MG63 (cell line): ENCODE data around the gene SCAF4. TPM values are rescaled to one million over a fixed set of nuclear protein-coding genes. Genes with fewer than 3 reads are reported as not detected.
"Not testable (repeated sequence)": the region's sequence is repeated elsewhere in the genome, so short reads cannot be mapped to it uniquely, and the experiment has no call there.

Source experiments
- DNase-seq: peaks from one replicate; pipeline ENCODE4 v3.0.0-alpha.2; 2020
- H3K27me3 ChIP-seq: fragments of 250-450 bp; sonication (Bioruptor Pico); 2 replicates; pipeline ENCODE4 v1.5.1; 2020; ENCODE audit warnings: mild to moderate bottlenecking, moderate library complexity
- H3K36me3 ChIP-seq: fragments of 250-450 bp; sonication (Bioruptor Pico); 2 replicates; pipeline ENCODE4 v1.5.1; 2020; ENCODE audit warnings: mild to moderate bottlenecking, moderate library complexity
- H3K4me3 ChIP-seq: fragments of 250-450 bp; sonication (Bioruptor Pico); 2 replicates; pipeline ENCODE4 v1.5.1; 2020; ENCODE audit warnings: mild to moderate bottlenecking, moderate library complexity
- H3K9me3 ChIP-seq: fragments of 250-450 bp; sonication (Bioruptor Pico); 2 replicates; pipeline ENCODE4 v1.5.1; 2020; ENCODE audit warnings: mild to moderate bottlenecking, moderate library complexity
- total RNA-seq: library from RNA; depleted of rRNA; stranded (reverse); fragments of >200 nt; shearing (Covaris generic); gene quantifications from 2 replicates; pipeline ENCODE4 v1.2.3, GENCODE V29; 2014; ENCODE audit warnings: low replicate concordance; rRNA removed

The SCAF4 gene, protein sequence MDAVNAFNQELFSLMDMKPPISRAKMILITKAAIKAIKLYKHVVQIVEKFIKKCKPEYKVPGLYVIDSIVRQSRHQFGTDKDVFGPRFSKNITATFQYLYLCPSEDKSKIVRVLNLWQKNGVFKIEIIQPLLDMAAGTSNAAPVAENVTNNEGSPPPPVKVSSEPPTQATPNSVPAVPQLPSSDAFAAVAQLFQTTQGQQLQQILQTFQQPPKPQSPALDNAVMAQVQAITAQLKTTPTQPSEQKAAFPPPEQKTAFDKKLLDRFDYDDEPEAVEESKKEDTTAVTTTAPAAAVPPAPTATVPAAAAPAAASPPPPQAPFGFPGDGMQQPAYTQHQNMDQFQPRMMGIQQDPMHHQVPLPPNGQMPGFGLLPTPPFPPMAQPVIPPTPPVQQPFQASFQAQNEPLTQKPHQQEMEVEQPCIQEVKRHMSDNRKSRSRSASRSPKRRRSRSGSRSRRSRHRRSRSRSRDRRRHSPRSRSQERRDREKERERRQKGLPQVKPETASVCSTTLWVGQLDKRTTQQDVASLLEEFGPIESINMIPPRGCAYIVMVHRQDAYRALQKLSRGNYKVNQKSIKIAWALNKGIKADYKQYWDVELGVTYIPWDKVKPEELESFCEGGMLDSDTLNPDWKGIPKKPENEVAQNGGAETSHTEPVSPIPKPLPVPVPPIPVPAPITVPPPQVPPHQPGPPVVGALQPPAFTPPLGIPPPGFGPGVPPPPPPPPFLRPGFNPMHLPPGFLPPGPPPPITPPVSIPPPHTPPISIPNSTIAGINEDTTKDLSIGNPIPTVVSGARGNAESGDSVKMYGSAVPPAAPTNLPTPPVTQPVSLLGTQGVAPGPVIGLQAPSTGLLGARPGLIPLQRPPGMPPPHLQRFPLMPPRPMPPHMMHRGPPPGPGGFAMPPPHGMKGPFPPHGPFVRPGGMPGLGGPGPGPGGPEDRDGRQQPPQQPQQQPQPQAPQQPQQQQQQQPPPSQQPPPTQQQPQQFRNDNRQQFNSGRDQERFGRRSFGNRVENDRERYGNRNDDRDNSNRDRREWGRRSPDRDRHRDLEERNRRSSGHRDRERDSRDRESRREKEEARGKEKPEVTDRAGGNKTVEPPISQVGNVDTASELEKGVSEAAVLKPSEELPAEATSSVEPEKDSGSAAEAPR
- 2.2 and 3.5 TPM in 2 replicates for total RNA-seq

DNA sequence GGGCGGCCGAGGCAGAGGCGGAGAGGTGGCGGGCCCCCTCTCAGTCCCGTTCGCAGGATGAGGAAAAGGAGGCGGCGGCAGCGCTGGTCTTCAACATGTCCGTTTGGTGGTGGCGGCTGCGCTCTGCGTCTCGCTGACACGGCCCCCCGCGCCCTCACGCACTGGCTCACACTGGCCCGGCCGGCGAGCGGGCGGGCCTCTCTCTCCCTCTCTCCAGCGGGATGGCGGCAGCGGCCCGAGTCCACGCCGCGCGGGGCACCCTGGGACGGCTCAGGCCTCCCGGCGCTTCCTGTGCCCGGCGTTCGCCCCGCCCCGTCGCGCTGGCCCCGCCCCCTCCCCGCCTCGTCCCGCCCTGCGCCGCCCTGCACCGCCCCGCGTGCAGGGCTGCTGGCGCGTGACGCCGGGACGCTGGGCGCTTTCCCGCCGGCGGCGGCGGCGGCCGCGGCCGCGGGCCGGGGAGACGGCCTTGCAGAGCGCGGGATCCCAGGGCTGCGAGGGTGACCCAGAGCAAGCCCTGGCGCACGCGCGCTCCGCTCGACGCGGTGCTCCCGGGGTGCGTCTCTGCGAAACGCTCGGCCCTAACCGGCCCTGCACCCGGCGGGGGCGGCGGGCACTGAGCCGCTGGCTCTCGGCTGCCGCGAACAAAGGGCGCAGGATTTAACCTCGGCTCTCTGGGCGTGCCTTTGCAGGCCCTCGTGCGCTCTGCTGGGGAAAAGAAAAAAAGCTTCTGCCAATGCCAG lies at the start of gene SCAF4:
TSS of gene SCAF4 (minus strand) at position 262 of the 740 bp plus-strand sequence. CDS start 426 bp downstream, outside the sequence.
- Histone ChIP-seq H3K4me3 (peak within 1 kb of the TSS; percentile 81), H3K27me3 (no peaks in the 10 kb centered on the region), H3K9me3 (no peaks in the 10 kb centered on the region), H3K36me3 (peaks cover 37% of the 10 kb centered on the region)
- DNase-seq, result peak; percentile 92

DNA sequence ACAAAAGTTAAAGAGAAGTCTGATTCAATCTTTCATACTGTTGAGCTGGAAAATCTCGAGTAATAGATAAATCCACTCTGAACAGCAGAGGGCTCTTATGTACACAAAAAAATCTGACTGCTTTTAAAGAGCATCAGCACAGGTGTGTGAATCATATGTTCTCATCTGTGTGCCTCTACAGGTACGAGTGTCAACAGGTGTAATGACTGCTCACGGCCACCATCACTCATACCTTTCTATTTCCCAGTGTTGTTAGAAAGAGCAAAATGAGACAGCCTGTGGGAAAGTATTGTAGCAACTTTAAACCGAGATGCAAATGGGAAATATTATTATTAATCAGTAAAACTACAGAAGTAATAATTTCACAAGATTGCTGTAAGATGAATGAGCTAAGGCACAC lies 49.0 kb upstream of the SCAF4 start:
- DNase-seq, result no peak
- H3K36me3 ChIP-seq, result no peaks in the 10 kb centered on the region
- H3K4me3 ChIP-seq, result no peak overlapping the region
- H3K27me3 ChIP-seq, result no peaks in the 10 kb centered on the region
- no peaks in the 10 kb centered on the region for H3K9me3 ChIP-seq

- H3K36me3 ChIP-seq, result no peaks in the 10 kb centered on the region
- no peak overlapping the region for H3K4me3 ChIP-seq
- H3K9me3 ChIP-seq, result no peaks in the 10 kb centered on the region
- H3K27me3 ChIP-seq, result no peaks in the 10 kb centered on the region
- peak; percentile 45 for DNase-seq
Observed at GRCh38 chr21:31778546-31778945, 46.6 kb upstream of the SCAF4 start.

DNA sequence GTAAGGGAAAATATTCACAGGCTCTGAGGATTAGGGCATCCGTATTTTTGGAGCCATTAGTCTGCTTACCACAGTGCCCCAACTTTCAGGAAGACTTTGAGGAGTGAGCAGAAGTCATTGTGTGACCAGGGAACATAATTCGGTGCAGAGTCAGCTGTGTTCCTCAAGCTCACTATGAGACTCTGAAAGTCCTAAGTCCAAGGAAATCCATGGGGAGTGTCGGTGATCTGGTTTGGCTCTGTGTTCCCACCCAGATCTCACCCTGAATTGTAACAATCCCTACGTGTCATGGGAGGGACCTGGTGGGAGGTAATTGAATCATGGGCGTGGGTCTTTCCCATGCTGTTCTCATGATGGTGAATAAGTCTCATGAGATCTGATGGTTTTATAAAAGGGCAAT lies 45.9 kb upstream of the SCAF4 start:
- Histone ChIP-seq H3K4me3 (no peak overlapping the region), H3K36me3 (no peaks in the 10 kb centered on the region), H3K9me3 (no peaks in the 10 kb centered on the region), H3K27me3 (no peaks in the 10 kb centered on the region)
- DNase-seq, result no peak

GRCh38 chr21:31774031-31774430 lies 42.1 kb upstream of the SCAF4 start:
- DNase-seq, result no peak
- Histone ChIP-seq H3K36me3 (no peaks in the 10 kb centered on the region), H3K27me3 (no peaks in the 10 kb centered on the region), H3K4me3 (no peak overlapping the region), H3K9me3 (no peaks in the 10 kb centered on the region)

GRCh38 chr21:31772674-31773555 lies 41.0 kb upstream of the SCAF4 start:
- no peaks in the 10 kb centered on the region for H3K9me3 ChIP-seq
- no peaks in the 10 kb centered on the region for H3K36me3 ChIP-seq
- no peak for DNase-seq
- H3K27me3 ChIP-seq, result no peaks in the 10 kb centered on the region
- H3K4me3 ChIP-seq, result no peak overlapping the region

DNA sequence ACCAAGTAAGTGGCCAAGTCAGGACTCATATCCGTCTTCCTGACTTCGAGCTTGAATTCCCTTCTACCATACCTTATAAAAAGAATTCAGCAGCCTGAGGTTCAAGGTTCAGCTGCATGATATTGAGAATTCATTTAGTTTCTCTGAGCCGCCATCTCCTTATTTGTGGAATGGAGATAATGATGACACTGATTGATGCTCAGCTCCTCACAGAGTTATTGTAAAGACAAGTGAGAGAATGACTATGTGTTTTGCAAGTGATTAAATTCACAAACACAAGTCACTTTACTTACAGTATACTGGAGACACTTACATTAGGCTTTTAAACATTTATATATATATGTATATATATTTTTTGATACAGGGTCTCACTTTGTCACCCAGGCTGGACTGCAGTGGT lies 39.8 kb upstream of the SCAF4 start:
- Histone ChIP-seq H3K27me3 (no peaks in the 10 kb centered on the region), H3K36me3 (no peaks in the 10 kb centered on the region), H3K4me3 (no peak overlapping the region), H3K9me3 (no peaks in the 10 kb centered on the region)
- DNase-seq, result no peak

GRCh38 chr21:31768710-31769109 lies 36.8 kb upstream of the SCAF4 start:
- H3K9me3 ChIP-seq, result no peaks in the 10 kb centered on the region
- H3K27me3 ChIP-seq, result no peaks in the 10 kb centered on the region
- no peak overlapping the region for H3K4me3 ChIP-seq
- DNase-seq, result no peak
- H3K36me3 ChIP-seq, result no peaks in the 10 kb centered on the region

DNA sequence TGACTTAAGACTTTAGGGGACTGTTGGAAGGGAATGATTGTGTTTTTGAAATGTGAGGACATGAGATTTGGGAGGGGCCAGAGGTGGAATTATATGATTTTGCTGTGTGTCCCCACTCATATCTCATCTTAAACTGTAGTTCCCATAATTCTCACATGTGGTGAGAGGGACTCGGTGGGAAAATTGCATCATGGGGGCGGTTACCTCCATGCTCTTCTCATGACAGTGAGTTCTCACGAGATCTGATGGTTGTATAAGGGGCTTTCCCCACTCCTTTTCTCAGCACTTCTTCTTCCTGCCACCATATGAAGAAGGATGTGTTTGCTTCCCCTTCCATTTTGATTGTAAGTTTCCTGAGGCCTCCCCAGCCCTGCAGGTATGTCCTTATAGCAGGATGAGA lies 35.0 kb upstream of the SCAF4 start:
- Histone ChIP-seq H3K4me3 (no peak overlapping the region), H3K36me3 (no peaks in the 10 kb centered on the region), H3K9me3 (no peaks in the 10 kb centered on the region), H3K27me3 (no peaks in the 10 kb centered on the region)
- no peak for DNase-seq

GRCh38 chr21:31765850-31766249 lies 33.9 kb upstream of the SCAF4 start:
- not testable (repeated sequence) for H3K36me3 ChIP-seq, H3K4me3 ChIP-seq, H3K27me3 ChIP-seq, H3K9me3 ChIP-seq, DNase-seq

GRCh38 chr21:31760931-31761330 lies 29.0 kb upstream of the SCAF4 start:
- Histone ChIP-seq H3K9me3 (no peaks in the 10 kb centered on the region), H3K4me3 (no peak overlapping the region), H3K27me3 (no peaks in the 10 kb centered on the region), H3K36me3 (no peaks in the 10 kb centered on the region)
- no peak for DNase-seq

GRCh38 chr21:31756787-31757186 lies 24.9 kb upstream of the SCAF4 start:
- Histone ChIP-seq H3K4me3 (no peak overlapping the region), H3K36me3 (no peaks in the 10 kb centered on the region), H3K27me3 (no peaks in the 10 kb centered on the region), H3K9me3 (no peaks in the 10 kb centered on the region)
- no peak for DNase-seq

GRCh38 chr21:31755027-31755426 lies 23.1 kb upstream of the SCAF4 start:
- H3K4me3 ChIP-seq, result no peak overlapping the region
- no peaks in the 10 kb centered on the region for H3K36me3 ChIP-seq
- no peaks in the 10 kb centered on the region for H3K9me3 ChIP-seq
- DNase-seq, result no peak
- H3K27me3 ChIP-seq, result no peaks in the 10 kb centered on the region

DNA sequence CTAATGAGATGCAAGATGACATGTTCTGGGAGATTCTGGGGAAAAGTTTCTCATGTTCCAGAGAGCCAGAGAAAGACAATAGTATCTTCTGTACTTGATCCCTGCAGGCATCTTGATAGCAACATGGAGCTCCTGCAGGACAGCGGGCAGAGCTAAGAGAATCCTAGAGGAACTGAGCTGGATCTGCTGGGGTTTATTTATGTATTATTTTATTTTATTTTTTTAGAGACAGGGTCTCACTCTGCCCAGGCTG lies 22.7 kb upstream of the SCAF4 start:
- H3K9me3 ChIP-seq, result no peaks in the 10 kb centered on the region
- no peaks in the 10 kb centered on the region for H3K27me3 ChIP-seq
- no peak overlapping the region for H3K4me3 ChIP-seq
- no peak for DNase-seq
- no peaks in the 10 kb centered on the region for H3K36me3 ChIP-seq

- Histone ChIP-seq H3K27me3 (no peaks in the 10 kb centered on the region), H3K4me3 (no peak overlapping the region), H3K36me3 (no peaks in the 10 kb centered on the region), H3K9me3 (no peaks in the 10 kb centered on the region)
- DNase-seq, result no peak
Observed at GRCh38 chr21:31753949-31754707, 22.2 kb upstream of the SCAF4 start.
